HEK293 (cell line): ENCODE measurements around the gene MTUS2.

Source experiments
- MYNN ChIP-seq: fragments of 450-650 bp; formaldehyde crosslinking; IDR thresholded peaks from 2 replicates; pipeline ENCODE4 v1.5.1; 2016; ENCODE audit warnings: missing biosample characterization, missing genetic modification characterization, borderline replicate concordance
- RBAK ChIP-seq: fragments of 450-650 bp; formaldehyde crosslinking; IDR thresholded peaks from 2 replicates; pipeline ENCODE4 v1.5.1; 2016; ENCODE audit warnings: missing biosample characterization, missing genetic modification characterization
- ZBTB21 ChIP-seq: fragments of 450-650 bp; formaldehyde crosslinking; IDR thresholded peaks from 2 replicates; pipeline ENCODE4 v1.5.1; 2017; ENCODE audit warnings: missing biosample characterization, missing genetic modification characterization
- ZNF184 ChIP-seq: fragments of 450-650 bp; IDR thresholded peaks from 2 replicates; pipeline ENCODE4 v1.5.1; 2018; ENCODE audit warnings: missing biosample characterization, mild to moderate bottlenecking, missing genetic modification characterization
- ZNF19 ChIP-seq: fragments of 450-650 bp; formaldehyde crosslinking; IDR thresholded peaks from 2 replicates; pipeline ENCODE4; 2016; ENCODE audit warnings: missing biosample characterization, missing genetic modification characterization, low read depth
- ZNF2 ChIP-seq: fragments of 450-650 bp; formaldehyde crosslinking; IDR thresholded peaks from 2 replicates; pipeline ENCODE4 v1.5.1; 2016; ENCODE audit warnings: missing biosample characterization, missing genetic modification characterization
- ZNF248 ChIP-seq: fragments of 450-650 bp; formaldehyde crosslinking; IDR thresholded peaks from 2 replicates; pipeline ENCODE4 v1.5.1; 2017; ENCODE audit warnings: missing biosample characterization, missing genetic modification characterization
- ZNF302 ChIP-seq: fragments of 450-650 bp; formaldehyde crosslinking; IDR thresholded peaks from 2 replicates; pipeline ENCODE4 v1.5.1; 2016; ENCODE audit warnings: missing biosample characterization, missing genetic modification characterization, low read depth
- ZNF311 ChIP-seq: fragments of 450-650 bp; formaldehyde crosslinking; IDR thresholded peaks from 2 replicates; pipeline ENCODE4 v1.5.1; 2017; ENCODE audit warnings: missing biosample characterization, missing genetic modification characterization, borderline replicate concordance
- ZNF558 ChIP-seq: fragments of 450-650 bp; formaldehyde crosslinking; IDR thresholded peaks from 2 replicates; pipeline ENCODE4 v1.5.1; 2016; ENCODE audit warnings: missing biosample characterization, missing genetic modification characterization
- ZNF792 ChIP-seq: fragments of 450-650 bp; formaldehyde crosslinking; IDR thresholded peaks from 2 replicates; pipeline ENCODE4 v1.5.1; 2016; ENCODE audit warnings: missing biosample characterization, missing genetic modification characterization
- TF ChIP-seq, protein P1 (sequence below): fragments of 450-650 bp; formaldehyde crosslinking; IDR thresholded peaks from 2 replicates; pipeline ENCODE4 v1.5.1; 2016; ENCODE audit warnings: missing biosample characterization, missing genetic modification characterization
- TF ChIP-seq, protein P2 (sequence below): fragments of 450-650 bp; formaldehyde crosslinking; IDR thresholded peaks from 2 replicates; pipeline ENCODE4 v1.5.1; 2016; ENCODE audit warnings: missing biosample characterization, missing genetic modification characterization

DNA sequence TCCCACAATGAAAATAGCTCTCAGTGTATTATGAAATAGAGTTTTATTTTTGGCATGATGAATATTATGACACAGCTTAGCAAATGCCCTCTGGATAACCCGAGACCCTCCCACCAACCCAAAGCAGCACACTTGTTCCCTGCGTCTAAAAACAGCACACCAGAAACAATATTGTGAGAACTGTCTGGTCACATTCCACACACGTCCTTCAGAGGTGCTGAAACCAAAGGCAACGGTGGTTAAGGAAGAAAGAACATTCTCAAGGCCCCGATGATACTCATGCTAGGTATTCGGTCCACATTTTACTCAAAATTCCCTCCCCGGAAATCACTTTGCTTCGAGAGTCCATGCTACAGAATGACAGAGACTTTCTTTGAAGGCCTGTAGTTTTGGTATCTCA lies 618.6 kb downstream of the MTUS2 start:
- TF ChIP-seq, protein P1, sequence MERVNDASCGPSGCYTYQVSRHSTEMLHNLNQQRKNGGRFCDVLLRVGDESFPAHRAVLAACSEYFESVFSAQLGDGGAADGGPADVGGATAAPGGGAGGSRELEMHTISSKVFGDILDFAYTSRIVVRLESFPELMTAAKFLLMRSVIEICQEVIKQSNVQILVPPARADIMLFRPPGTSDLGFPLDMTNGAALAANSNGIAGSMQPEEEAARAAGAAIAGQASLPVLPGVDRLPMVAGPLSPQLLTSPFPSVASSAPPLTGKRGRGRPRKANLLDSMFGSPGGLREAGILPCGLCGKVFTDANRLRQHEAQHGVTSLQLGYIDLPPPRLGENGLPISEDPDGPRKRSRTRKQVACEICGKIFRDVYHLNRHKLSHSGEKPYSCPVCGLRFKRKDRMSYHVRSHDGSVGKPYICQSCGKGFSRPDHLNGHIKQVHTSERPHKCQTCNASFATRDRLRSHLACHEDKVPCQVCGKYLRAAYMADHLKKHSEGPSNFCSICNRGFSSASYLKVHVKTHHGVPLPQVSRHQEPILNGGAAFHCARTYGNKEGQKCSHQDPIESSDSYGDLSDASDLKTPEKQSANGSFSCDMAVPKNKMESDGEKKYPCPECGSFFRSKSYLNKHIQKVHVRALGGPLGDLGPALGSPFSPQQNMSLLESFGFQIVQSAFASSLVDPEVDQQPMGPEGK (tag by site-specific recombination) = no peak
- no peak for TF ChIP-seq ZNF2 (tag by site-specific recombination)
- no peak for TF ChIP-seq ZNF19 (tag by site-specific recombination)
- TF ChIP-seq ZNF248 (tag by site-specific recombination) = no peak
- TF ChIP-seq ZNF558 (tag by site-specific recombination) = no peak
- TF ChIP-seq, protein P2, sequence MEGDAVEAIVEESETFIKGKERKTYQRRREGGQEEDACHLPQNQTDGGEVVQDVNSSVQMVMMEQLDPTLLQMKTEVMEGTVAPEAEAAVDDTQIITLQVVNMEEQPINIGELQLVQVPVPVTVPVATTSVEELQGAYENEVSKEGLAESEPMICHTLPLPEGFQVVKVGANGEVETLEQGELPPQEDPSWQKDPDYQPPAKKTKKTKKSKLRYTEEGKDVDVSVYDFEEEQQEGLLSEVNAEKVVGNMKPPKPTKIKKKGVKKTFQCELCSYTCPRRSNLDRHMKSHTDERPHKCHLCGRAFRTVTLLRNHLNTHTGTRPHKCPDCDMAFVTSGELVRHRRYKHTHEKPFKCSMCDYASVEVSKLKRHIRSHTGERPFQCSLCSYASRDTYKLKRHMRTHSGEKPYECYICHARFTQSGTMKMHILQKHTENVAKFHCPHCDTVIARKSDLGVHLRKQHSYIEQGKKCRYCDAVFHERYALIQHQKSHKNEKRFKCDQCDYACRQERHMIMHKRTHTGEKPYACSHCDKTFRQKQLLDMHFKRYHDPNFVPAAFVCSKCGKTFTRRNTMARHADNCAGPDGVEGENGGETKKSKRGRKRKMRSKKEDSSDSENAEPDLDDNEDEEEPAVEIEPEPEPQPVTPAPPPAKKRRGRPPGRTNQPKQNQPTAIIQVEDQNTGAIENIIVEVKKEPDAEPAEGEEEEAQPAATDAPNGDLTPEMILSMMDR (tag by site-specific recombination) = no peak
- no peak for TF ChIP-seq ZNF792 (tag by site-specific recombination)
- no peak for TF ChIP-seq ZNF184
- no peak for TF ChIP-seq ZNF311 (tag by site-specific recombination)
- TF ChIP-seq MYNN = no peak
- no peak for TF ChIP-seq ZNF302 (tag by site-specific recombination)
- no peak for TF ChIP-seq ZBTB21 (tag by site-specific recombination)
- no peak for TF ChIP-seq RBAK (tag by site-specific recombination)
